Peyer's patch (tissue), 4 donors: ENCODE measurements around the gene KCNQ1.

ENCODE experiments used
- CTCF ChIP-seq, 6 experiments: fragments of 450-650 bp in 4 of 6; fragments of 200-600 bp in 2 of 6; sonication (generic) in 1 of 6; IDR thresholded peaks; one replicate each; pipeline ENCODE4 v1.5.1; 2017 to 2019; ENCODE audit warnings: antibody characterized with exemption in 6 of 6, mild to moderate bottlenecking in 3 of 6, moderate library complexity in 1 of 6
- POLR2A ChIP-seq, 2 donors: fragments of 450-650 bp; IDR thresholded peaks; one replicate each; pipeline ENCODE4 v1.5.1; 2017; ENCODE audit warnings: antibody characterized with exemption in 2 of 2, mild to moderate bottlenecking in 2 of 2, moderate library complexity in 2 of 2

GRCh38 chr11:2665526-2666400, 221.0 kb downstream of the KCNQ1 start:
- TF ChIP-seq CTCF (IDR thresholded peaks at IDR 0.05) (no peak), POLR2A (IDR thresholded peaks at IDR 0.05) (no peak)
